ENCODE data around the gene SHISA6.

SHISA6 gene

DNA sequence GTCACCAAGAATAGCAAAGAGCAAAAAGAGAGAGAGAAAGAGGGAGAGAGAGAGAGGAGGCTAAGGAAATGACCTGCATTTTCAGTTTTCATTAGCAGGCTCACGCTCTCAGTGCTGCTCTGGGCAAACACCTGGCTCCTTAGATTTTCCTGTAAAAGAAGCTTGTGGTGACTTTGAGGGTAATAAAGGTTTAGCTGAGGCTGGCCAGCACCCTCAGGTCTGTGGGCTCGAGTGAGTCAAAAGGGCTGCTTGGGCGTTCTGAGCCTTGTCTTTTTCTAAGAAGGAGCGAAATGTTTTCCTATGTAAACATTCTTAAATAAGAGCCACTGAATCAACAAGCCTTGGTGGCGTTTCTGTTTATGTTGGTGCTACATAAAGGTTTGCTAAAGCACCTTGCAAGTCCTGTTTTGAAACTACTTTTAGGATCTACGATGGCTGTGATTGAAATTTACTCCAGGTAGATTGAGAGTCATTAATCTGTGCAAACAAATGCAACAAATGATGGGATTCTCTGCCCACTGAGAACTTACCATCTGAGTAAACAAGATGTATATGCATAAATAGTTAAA, 38.8 kb downstream of the SHISA6 start:
- Histone ChIP-seq H3K4me3 (ENCODE audit: low read length in 2 of 2) (no peak overlapping the region), H3K9ac (ENCODE audit: low read depth in 1 of 2, low read length in 2 of 2) (no peak overlapping the region), H3K9me3 (ENCODE audit: control insufficient read depth in 2 of 2, low read length in 2 of 2) (no peaks in the 10 kb centered on the region), H3K36me3 (ENCODE audit: control insufficient read depth in 2 of 2, insufficient read depth in 2 of 2, low read length in 2 of 2) (no peaks in the 10 kb centered on the region), H3K27ac (ENCODE audit: low read depth in 2 of 2, low read length in 2 of 2) (no peak overlapping the region), H3K27me3 (ENCODE audit: control insufficient read depth in 2 of 2, insufficient read depth in 2 of 2, low read length in 2 of 2) (no peaks in the 10 kb centered on the region), H3K4me1 (ENCODE audit: control insufficient read depth in 2 of 2, insufficient read depth in 2 of 2, low read length in 2 of 2) (peaks cover 0 to 5% of the 10 kb centered on the region in 2 donors)

DNA sequence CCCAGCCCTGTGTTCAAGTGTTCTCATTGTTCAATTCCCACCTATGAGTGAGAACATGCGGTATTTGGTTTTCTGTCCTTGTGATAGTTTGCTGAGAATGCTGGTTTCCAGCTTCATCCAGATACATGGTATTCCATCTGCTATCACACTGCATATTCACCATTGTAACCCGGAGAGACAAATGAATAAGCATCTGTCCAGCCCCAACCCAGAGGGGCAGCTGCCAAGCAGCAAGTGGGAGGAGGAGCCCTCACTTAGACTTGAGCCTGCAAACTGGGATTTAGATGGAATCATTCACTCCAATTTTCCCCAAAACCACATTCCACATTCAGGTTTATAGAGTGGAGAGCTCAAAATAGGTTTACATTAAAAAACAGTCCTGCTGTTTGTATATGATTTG, 41.6 kb downstream of the SHISA6 start:
- Histone ChIP-seq H3K27me3 (ENCODE audit: control insufficient read depth in 2 of 2, insufficient read depth in 2 of 2, low read length in 2 of 2) (no peaks in the 10 kb centered on the region), H3K36me3 (ENCODE audit: control insufficient read depth in 2 of 2, insufficient read depth in 2 of 2, low read length in 2 of 2) (no peaks in the 10 kb centered on the region), H3K9ac (ENCODE audit: low read depth in 1 of 2, low read length in 2 of 2) (no peak overlapping the region), H3K9me3 (ENCODE audit: control insufficient read depth in 2 of 2, low read length in 2 of 2) (no peaks in the 10 kb centered on the region), H3K4me3 (ENCODE audit: low read length in 2 of 2) (no peak overlapping the region), H3K4me1 (ENCODE audit: control insufficient read depth in 2 of 2, insufficient read depth in 2 of 2, low read length in 2 of 2) (peaks cover 0 to 5% of the 10 kb centered on the region in 2 donors), H3K27ac (ENCODE audit: low read depth in 2 of 2, low read length in 2 of 2) (no peak overlapping the region)

DNA sequence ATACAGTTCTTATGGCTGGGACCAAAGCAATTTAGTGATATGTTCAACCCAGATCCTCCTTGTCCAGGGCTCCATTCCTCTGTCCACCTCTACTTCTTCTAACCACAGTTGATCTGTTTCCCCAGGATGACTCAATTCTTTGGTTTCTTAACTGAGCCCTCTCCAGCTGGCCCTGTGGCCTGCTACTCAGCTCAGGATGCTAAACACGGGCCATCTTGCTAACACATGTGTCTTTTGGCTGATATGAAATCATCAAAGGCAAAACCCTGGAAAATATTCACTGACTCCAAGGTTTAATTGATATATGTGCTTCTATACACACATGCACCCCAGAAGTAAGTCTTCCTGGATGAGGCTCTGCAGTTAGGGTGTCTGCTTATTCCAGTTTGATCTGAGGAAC, 43.8 kb downstream of the SHISA6 start:
- H3K4me3 ChIP-seq (ENCODE audit: low read length in 2 of 2) = no peak overlapping the region
- H3K27ac ChIP-seq (ENCODE audit: low read depth in 2 of 2, low read length in 2 of 2) = no peak overlapping the region
- no peaks in the 10 kb centered on the region for H3K4me1 ChIP-seq (ENCODE audit: control insufficient read depth in 2 of 2, insufficient read depth in 2 of 2, low read length in 2 of 2)
- no peaks in the 10 kb centered on the region for H3K9me3 ChIP-seq (ENCODE audit: control insufficient read depth in 2 of 2, low read length in 2 of 2)
- no peak overlapping the region for H3K9ac ChIP-seq (ENCODE audit: low read depth in 1 of 2, low read length in 2 of 2)
- no peaks in the 10 kb centered on the region for H3K36me3 ChIP-seq (ENCODE audit: control insufficient read depth in 2 of 2, insufficient read depth in 2 of 2, low read length in 2 of 2)
- H3K27me3 ChIP-seq (ENCODE audit: control insufficient read depth in 2 of 2, insufficient read depth in 2 of 2, low read length in 2 of 2) = no peaks in the 10 kb centered on the region

DNA sequence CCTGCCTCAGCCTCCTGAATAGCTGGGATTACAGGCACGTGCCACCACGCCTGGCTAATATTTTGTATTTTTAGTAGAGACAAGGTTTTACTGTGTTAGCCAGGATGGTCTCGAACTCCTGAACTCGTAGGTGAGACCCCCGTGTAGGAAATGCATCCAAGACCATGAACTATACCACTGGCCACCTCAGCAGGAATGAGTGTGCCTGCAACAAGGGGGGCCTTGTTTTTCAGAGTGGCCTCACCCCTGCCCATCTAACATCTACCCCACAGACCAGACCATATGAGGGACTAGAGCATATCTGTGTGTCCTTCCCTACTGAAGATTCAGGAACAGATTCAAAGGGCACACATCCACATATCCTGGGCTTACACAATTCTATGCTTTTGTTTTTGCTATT, 44.9 kb downstream of the SHISA6 start:
- Histone ChIP-seq H3K4me1 (ENCODE audit: control insufficient read depth in 2 of 2, insufficient read depth in 2 of 2, low read length in 2 of 2) (no peaks in the 10 kb centered on the region), H3K9me3 (ENCODE audit: control insufficient read depth in 2 of 2, low read length in 2 of 2) (no peaks in the 10 kb centered on the region), H3K27ac (ENCODE audit: low read depth in 2 of 2, low read length in 2 of 2) (no peak overlapping the region), H3K27me3 (ENCODE audit: control insufficient read depth in 2 of 2, insufficient read depth in 2 of 2, low read length in 2 of 2) (no peaks in the 10 kb centered on the region), H3K36me3 (ENCODE audit: control insufficient read depth in 2 of 2, insufficient read depth in 2 of 2, low read length in 2 of 2) (no peaks in the 10 kb centered on the region), H3K4me3 (ENCODE audit: low read length in 2 of 2) (no peak overlapping the region), H3K9ac (ENCODE audit: low read depth in 1 of 2, low read length in 2 of 2) (no peak overlapping the region)

DNA sequence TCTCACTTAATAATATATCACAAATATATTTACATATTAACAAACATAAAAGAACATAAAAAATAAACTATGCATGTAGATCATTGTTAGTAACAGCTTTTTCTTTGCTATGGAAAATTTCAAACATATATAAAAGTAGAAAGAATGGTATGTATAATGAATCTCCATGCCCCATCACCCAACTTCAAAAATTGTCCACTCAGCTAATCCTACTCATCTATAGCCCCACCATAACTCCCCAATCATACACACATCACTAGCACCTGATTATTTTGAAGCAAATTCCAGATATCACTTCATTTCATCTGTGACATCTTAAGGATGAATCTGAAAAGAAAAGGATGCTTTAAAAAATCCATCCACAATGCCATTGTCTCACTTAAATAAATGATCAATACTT, 46.8 kb downstream of the SHISA6 start:
- Histone ChIP-seq H3K9me3 (ENCODE audit: control insufficient read depth in 2 of 2, low read length in 2 of 2) (no peaks in the 10 kb centered on the region), H3K36me3 (ENCODE audit: control insufficient read depth in 2 of 2, insufficient read depth in 2 of 2, low read length in 2 of 2) (no peaks in the 10 kb centered on the region), H3K27ac (ENCODE audit: low read depth in 2 of 2, low read length in 2 of 2) (no peak overlapping the region), H3K27me3 (ENCODE audit: control insufficient read depth in 2 of 2, insufficient read depth in 2 of 2, low read length in 2 of 2) (no peaks in the 10 kb centered on the region), H3K4me1 (ENCODE audit: control insufficient read depth in 2 of 2, insufficient read depth in 2 of 2, low read length in 2 of 2) (no peaks in the 10 kb centered on the region), H3K4me3 (ENCODE audit: low read length in 2 of 2) (no peak overlapping the region), H3K9ac (ENCODE audit: low read depth in 1 of 2, low read length in 2 of 2) (no peak overlapping the region)

DNA sequence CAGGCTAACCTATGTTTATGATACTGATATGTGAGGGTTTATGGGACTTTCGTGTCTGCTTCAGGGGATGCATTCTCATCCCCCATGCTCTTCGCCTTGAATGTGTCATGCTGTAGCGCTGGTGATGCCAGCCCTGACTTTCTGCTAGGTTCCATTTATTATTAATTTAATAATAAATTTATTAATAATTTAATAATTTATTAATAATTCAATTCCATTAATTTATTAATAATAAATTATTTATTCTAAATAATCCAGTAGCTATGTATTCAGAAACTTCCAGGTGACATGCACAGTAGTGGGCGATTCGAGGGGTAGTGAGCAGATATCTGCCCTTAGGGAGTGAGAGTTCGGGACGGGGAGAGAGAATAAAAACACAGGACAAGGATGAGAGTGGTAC, 49.8 kb downstream of the SHISA6 start:
- H3K9me3 ChIP-seq (ENCODE audit: control insufficient read depth in 2 of 2, low read length in 2 of 2) = no peaks in the 10 kb centered on the region
- no peak overlapping the region for H3K4me3 ChIP-seq (ENCODE audit: low read length in 2 of 2)
- H3K9ac ChIP-seq (ENCODE audit: low read depth in 1 of 2, low read length in 2 of 2) = no peak overlapping the region
- no peaks in the 10 kb centered on the region for H3K4me1 ChIP-seq (ENCODE audit: control insufficient read depth in 2 of 2, insufficient read depth in 2 of 2, low read length in 2 of 2)
- H3K36me3 ChIP-seq (ENCODE audit: control insufficient read depth in 2 of 2, insufficient read depth in 2 of 2, low read length in 2 of 2) = no peaks in the 10 kb centered on the region
- H3K27me3 ChIP-seq (ENCODE audit: control insufficient read depth in 2 of 2, insufficient read depth in 2 of 2, low read length in 2 of 2) = no peaks in the 10 kb centered on the region
- H3K27ac ChIP-seq (ENCODE audit: low read depth in 2 of 2, low read length in 2 of 2) = no peak overlapping the region

DNA sequence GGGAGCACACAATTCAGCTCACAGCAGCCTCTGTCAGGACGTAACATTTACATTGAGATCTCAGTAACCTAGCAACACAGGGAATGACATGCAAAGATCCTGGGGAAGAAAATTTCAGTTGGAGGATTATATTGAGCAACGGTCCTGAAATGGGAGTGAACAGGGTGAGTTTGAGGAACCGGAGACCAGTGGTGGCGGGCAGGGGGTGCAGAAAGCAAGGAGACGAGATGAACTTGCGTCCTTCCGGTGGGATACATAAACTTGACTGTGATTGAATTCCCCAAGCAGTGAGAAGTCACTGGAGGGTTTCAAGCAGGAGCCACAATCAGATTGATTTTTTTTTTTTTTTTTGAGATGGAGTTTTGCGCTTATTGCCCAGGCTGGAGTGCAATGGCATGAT, 51.5 kb downstream of the SHISA6 start:
- no peaks in the 10 kb centered on the region for H3K9me3 ChIP-seq (ENCODE audit: control insufficient read depth in 2 of 2, low read length in 2 of 2)
- H3K36me3 ChIP-seq (ENCODE audit: control insufficient read depth in 2 of 2, insufficient read depth in 2 of 2, low read length in 2 of 2) = no peaks in the 10 kb centered on the region
- no peaks in the 10 kb centered on the region for H3K4me1 ChIP-seq (ENCODE audit: control insufficient read depth in 2 of 2, insufficient read depth in 2 of 2, low read length in 2 of 2)
- H3K4me3 ChIP-seq (ENCODE audit: low read length in 2 of 2) = no peak overlapping the region
- H3K27ac ChIP-seq (ENCODE audit: low read depth in 2 of 2, low read length in 2 of 2) = no peak overlapping the region
- no peak overlapping the region for H3K9ac ChIP-seq (ENCODE audit: low read depth in 1 of 2, low read length in 2 of 2)
- H3K27me3 ChIP-seq (ENCODE audit: control insufficient read depth in 2 of 2, insufficient read depth in 2 of 2, low read length in 2 of 2) = no peaks in the 10 kb centered on the region

DNA sequence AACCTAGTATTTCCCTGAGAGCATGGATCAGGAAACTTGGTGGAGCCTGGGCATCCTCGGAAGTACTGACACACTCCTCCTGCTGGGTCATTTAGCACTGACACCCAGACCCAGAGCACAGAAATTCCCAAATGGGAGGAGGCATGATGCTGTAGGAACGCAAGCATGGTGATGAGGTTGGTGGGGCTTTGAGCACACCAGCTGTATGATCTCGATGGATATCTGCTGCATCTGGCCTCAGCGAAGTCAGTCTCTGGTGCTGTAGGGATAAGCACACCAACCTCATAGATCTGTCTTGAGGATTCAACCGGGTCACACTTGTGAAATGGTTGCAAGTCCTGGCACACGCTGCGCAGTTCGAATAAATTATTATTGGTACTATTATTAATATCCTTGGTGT, 52.5 kb downstream of the SHISA6 start:
- H3K36me3 ChIP-seq (ENCODE audit: control insufficient read depth in 2 of 2, insufficient read depth in 2 of 2, low read length in 2 of 2) = no peaks in the 10 kb centered on the region

DNA sequence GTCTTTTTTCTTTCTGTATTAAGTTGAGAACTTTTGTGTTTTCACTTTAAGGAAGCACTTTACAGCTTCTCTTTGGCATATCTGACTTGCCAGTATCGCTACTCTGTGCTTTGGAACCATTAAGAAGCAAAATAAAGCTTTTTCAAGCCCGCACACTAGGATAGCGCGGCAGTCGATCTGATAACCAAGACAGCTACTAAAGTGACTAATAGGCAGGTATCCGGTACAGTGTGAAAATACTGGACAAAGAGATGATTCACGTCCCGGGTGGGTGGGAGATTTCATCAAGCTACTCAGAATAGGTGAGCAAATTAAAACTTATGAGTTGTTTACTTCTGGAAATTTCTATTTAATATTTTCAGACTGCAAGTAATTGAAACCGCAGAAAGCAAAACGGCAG, 53.8 kb downstream of the SHISA6 start:
- Histone ChIP-seq H3K4me3 (ENCODE audit: low read length in 2 of 2) (no peak overlapping the region), H3K36me3 (ENCODE audit: control insufficient read depth in 2 of 2, insufficient read depth in 2 of 2, low read length in 2 of 2) (no peaks in the 10 kb centered on the region), H3K27ac (ENCODE audit: low read depth in 2 of 2, low read length in 2 of 2) (no peak overlapping the region), H3K4me1 (ENCODE audit: control insufficient read depth in 2 of 2, insufficient read depth in 2 of 2, low read length in 2 of 2) (no peaks in the 10 kb centered on the region), H3K9ac (ENCODE audit: low read depth in 1 of 2, low read length in 2 of 2) (no peak overlapping the region), H3K9me3 (ENCODE audit: control insufficient read depth in 2 of 2, low read length in 2 of 2) (no peaks in the 10 kb centered on the region), H3K27me3 (ENCODE audit: control insufficient read depth in 2 of 2, insufficient read depth in 2 of 2, low read length in 2 of 2) (no peaks in the 10 kb centered on the region)

More for the DNA sequence above, 52.5 kb downstream of the SHISA6 start:
- Histone ChIP-seq H3K4me3 (ENCODE audit: low read length in 2 of 2) (no peak overlapping the region), H3K27ac (ENCODE audit: low read depth in 2 of 2, low read length in 2 of 2) (no peak overlapping the region), H3K27me3 (ENCODE audit: control insufficient read depth in 2 of 2, insufficient read depth in 2 of 2, low read length in 2 of 2) (no peaks in the 10 kb centered on the region), H3K4me1 (ENCODE audit: control insufficient read depth in 2 of 2, insufficient read depth in 2 of 2, low read length in 2 of 2) (no peaks in the 10 kb centered on the region), H3K9me3 (ENCODE audit: control insufficient read depth in 2 of 2, low read length in 2 of 2) (no peaks in the 10 kb centered on the region), H3K9ac (ENCODE audit: low read depth in 1 of 2, low read length in 2 of 2) (no peak overlapping the region)

DNA sequence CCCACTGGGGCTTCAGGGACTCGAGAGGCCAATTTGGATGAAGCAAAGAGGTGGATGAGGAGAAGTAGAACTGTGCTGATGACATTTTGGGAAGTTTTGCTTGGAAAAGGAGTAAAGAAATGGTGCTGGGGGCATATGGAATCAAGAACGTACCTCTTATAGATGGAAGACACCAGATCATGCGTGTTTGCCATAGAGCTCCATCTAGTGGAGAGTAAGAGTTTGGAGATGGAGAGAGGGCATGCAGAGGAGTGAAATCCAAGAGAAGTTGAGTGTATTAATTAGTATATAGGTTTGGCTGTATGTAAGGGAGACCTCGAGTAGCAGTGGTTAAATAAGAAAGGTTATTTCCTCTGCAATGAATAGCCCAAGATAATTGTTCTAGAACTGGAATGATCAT, 56.0 kb downstream of the SHISA6 start:
- no peak overlapping the region for H3K9ac ChIP-seq (ENCODE audit: low read depth in 1 of 2, low read length in 2 of 2)
- no peaks in the 10 kb centered on the region for H3K36me3 ChIP-seq (ENCODE audit: control insufficient read depth in 2 of 2, insufficient read depth in 2 of 2, low read length in 2 of 2)
- no peaks in the 10 kb centered on the region for H3K4me1 ChIP-seq (ENCODE audit: control insufficient read depth in 2 of 2, insufficient read depth in 2 of 2, low read length in 2 of 2)
- no peak overlapping the region for H3K27ac ChIP-seq (ENCODE audit: low read depth in 2 of 2, low read length in 2 of 2)
- no peaks in the 10 kb centered on the region for H3K9me3 ChIP-seq (ENCODE audit: control insufficient read depth in 2 of 2, low read length in 2 of 2)
- H3K4me3 ChIP-seq (ENCODE audit: low read length in 2 of 2) = no peak overlapping the region
- H3K27me3 ChIP-seq (ENCODE audit: control insufficient read depth in 2 of 2, insufficient read depth in 2 of 2, low read length in 2 of 2) = no peaks in the 10 kb centered on the region

DNA sequence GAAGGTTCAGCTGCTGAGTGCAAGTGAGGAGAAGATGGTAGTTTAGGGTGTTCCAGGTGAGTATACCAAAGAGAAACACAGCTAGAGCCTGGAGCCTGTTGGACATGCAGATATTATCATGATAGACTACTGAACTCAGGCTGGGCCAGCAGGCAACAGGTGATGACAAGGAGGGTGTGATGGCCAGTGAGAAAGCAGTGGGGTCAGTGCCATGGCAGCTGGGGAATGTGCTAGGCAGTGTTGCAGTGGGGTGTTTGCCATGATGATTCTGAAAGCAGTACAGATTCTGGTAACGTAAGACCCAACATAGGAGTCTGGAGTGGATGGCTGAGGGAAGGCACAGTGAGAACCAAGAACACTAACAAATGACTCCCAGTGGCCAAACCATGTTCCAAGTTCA, 57.4 kb downstream of the SHISA6 start:
- no peak overlapping the region for H3K27ac ChIP-seq (ENCODE audit: low read depth in 2 of 2, low read length in 2 of 2)
- H3K36me3 ChIP-seq (ENCODE audit: control insufficient read depth in 2 of 2, insufficient read depth in 2 of 2, low read length in 2 of 2) = no peaks in the 10 kb centered on the region
- H3K9ac ChIP-seq (ENCODE audit: low read depth in 1 of 2, low read length in 2 of 2) = no peak overlapping the region
- H3K4me3 ChIP-seq (ENCODE audit: low read length in 2 of 2) = no peak overlapping the region
- H3K9me3 ChIP-seq (ENCODE audit: control insufficient read depth in 2 of 2, low read length in 2 of 2) = no peaks in the 10 kb centered on the region
- no peaks in the 10 kb centered on the region for H3K4me1 ChIP-seq (ENCODE audit: control insufficient read depth in 2 of 2, insufficient read depth in 2 of 2, low read length in 2 of 2)
- H3K27me3 ChIP-seq (ENCODE audit: control insufficient read depth in 2 of 2, insufficient read depth in 2 of 2, low read length in 2 of 2) = no peaks in the 10 kb centered on the region

All from mucosa of rectum (tissue), 2 donors.